Ishikawa (cell line): ENCODE data around the gene GSS.

Experiments used
- CEBPB ChIP-seq: IDR thresholded peaks from 2 replicates; pipeline ENCODE4 v1.6.1; 2012
- CREB1 ChIP-seq: IDR thresholded peaks from 2 replicates; pipeline ENCODE4 v1.6.1; 2012; ENCODE audit warnings: low read depth
- EGR1 ChIP-seq: IDR thresholded peaks from 2 replicates; pipeline ENCODE4 v1.6.1; 2012
- EP300 ChIP-seq: IDR thresholded peaks from 2 replicates; pipeline ENCODE4 v1.6.1; 2012; ENCODE audit warnings: borderline replicate concordance
- FOXM1 ChIP-seq: IDR thresholded peaks from 2 replicates; pipeline ENCODE4 v1.6.1; 2012; ENCODE audit warnings: low read depth, borderline replicate concordance
- NFIC ChIP-seq: IDR thresholded peaks from 2 replicates; pipeline ENCODE4 v1.6.1; 2012
- RAD21 ChIP-seq: IDR thresholded peaks from 2 replicates; pipeline ENCODE4 v1.6.1; 2012; ENCODE audit warnings: low read depth
- TAF1 ChIP-seq: IDR thresholded peaks from 2 replicates; pipeline ENCODE4 v1.6.1; 2012; ENCODE audit warnings: low read depth, mild to moderate bottlenecking
- TCF12 ChIP-seq: IDR thresholded peaks from 2 replicates; pipeline ENCODE4 v1.6.1; 2012; ENCODE audit warnings: low read depth
- TEAD4 ChIP-seq: IDR thresholded peaks from 2 replicates; pipeline ENCODE4 v1.6.1; 2012
- YY1 ChIP-seq: IDR thresholded peaks from 2 replicates; pipeline ENCODE4 v1.6.1; 2012; ENCODE audit warnings: low read depth
- ZBTB7A ChIP-seq: IDR thresholded peaks from 2 replicates; pipeline ENCODE4 v1.6.1; 2012; ENCODE audit warnings: low read depth
- TF ChIP-seq, protein P1 (sequence below): IDR thresholded peaks from 2 replicates; pipeline ENCODE4 v1.6.1; 2012; ENCODE audit warnings: low read depth, mild to moderate bottlenecking
- TF ChIP-seq, protein P2 (sequence below): IDR thresholded peaks from 2 replicates; pipeline ENCODE4 v1.6.1; 2012
- TF ChIP-seq, protein P3 (sequence below): IDR thresholded peaks from 2 replicates; pipeline ENCODE4 v1.6.1; 2012

Gene GSS

DNA sequence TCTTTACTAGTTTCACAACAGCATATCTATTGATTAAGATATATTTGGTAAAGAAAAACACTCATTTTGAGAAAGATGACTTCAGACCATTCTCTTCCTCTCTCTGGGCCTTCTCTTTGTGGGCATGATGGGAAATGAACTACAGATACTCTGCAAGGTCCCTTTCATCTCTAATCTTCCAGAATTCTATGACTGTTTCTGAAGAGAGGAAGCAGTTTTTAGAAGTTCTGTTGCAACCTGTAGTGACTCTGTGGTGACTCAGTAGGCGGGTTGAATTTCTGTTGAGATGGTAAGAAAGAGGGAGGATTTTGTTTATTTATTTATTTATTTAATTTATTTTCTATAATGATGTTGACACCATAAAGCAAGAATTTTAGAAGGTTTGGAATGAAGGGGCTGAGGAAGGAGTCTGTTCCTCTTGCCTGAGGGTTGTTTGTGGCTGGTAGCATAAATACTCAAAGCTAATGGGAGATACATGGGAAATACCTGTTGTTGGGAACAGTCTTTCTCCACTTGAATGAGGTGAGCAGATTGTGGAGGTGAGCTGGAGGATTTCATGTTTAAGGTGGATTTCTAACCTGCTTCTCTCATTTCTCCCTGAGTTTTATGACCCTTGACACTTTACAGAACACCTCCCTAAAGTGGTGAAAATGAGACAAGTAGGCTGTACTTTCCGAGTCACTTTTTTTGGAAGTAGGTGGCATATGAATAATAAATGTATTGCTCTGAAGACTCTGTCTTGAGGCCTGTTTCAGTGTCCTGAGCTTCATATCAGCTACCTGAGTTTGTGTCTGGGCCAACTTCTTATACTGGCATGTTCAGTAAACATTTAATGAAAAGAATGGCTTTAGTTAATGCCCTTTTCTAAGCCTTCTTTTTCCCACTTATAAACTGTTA lies 64.2 kb downstream of the GSS start:
- TF ChIP-seq EP300: no peak
- no peak for TF ChIP-seq RAD21
- TF ChIP-seq, protein P1, sequence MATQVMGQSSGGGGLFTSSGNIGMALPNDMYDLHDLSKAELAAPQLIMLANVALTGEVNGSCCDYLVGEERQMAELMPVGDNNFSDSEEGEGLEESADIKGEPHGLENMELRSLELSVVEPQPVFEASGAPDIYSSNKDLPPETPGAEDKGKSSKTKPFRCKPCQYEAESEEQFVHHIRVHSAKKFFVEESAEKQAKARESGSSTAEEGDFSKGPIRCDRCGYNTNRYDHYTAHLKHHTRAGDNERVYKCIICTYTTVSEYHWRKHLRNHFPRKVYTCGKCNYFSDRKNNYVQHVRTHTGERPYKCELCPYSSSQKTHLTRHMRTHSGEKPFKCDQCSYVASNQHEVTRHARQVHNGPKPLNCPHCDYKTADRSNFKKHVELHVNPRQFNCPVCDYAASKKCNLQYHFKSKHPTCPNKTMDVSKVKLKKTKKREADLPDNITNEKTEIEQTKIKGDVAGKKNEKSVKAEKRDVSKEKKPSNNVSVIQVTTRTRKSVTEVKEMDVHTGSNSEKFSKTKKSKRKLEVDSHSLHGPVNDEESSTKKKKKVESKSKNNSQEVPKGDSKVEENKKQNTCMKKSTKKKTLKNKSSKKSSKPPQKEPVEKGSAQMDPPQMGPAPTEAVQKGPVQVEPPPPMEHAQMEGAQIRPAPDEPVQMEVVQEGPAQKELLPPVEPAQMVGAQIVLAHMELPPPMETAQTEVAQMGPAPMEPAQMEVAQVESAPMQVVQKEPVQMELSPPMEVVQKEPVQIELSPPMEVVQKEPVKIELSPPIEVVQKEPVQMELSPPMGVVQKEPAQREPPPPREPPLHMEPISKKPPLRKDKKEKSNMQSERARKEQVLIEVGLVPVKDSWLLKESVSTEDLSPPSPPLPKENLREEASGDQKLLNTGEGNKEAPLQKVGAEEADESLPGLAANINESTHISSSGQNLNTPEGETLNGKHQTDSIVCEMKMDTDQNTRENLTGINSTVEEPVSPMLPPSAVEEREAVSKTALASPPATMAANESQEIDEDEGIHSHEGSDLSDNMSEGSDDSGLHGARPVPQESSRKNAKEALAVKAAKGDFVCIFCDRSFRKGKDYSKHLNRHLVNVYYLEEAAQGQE: no peak
- no peak for TF ChIP-seq CEBPB
- no peak for TF ChIP-seq TEAD4
- TF ChIP-seq FOXM1: no peak
- TF ChIP-seq, protein P2, sequence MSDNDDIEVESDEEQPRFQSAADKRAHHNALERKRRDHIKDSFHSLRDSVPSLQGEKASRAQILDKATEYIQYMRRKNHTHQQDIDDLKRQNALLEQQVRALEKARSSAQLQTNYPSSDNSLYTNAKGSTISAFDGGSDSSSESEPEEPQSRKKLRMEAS: no peak
- TF ChIP-seq ZBTB7A: no peak
- TF ChIP-seq NFIC: no peak
- TF ChIP-seq TAF1: no peak
- TF ChIP-seq, protein P3, sequence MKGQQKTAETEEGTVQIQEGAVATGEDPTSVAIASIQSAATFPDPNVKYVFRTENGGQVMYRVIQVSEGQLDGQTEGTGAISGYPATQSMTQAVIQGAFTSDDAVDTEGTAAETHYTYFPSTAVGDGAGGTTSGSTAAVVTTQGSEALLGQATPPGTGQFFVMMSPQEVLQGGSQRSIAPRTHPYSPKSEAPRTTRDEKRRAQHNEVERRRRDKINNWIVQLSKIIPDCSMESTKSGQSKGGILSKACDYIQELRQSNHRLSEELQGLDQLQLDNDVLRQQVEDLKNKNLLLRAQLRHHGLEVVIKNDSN: no peak

DNA sequence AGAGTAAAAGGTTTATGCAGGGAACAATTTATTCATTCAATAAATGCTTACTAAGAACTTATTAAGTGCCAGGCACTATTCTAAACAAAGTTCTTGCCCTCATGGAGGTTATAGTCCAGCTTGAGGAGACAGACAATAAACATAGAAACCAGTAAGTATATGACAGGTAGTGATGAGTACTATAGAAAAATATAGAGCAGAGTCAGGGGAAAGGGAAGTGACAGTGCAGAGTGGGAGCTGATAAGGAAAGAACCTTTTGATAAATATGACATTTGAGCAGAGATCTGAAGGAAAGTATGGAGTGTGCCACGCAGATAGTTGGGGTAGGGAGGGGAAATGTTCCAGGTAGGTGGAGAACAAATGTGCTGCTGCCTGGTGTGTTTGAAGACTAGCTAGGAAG lies 67.1 kb downstream of the GSS start:
- TF ChIP-seq NFIC (no peak), CREB1 (no peak)
- TF ChIP-seq, protein P1: no peak

DNA sequence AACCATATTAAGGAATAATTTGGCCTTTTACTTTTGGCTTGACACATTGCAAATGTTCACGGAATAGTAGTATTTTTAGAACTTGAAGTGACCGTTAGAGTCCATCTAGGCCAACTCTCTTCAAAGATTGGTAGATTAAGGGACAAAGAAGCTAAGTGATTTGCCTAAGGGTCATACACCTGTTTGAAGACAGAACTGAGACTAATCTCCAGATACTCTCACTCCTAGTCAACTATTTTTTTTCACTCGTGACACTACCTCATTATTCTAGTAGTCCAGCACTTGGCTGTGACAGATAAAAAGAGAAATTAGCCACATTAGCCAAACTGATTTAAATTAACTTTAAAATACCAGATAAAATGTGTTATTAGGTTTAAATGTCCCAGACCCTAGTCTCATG lies 68.6 kb downstream of the GSS start:
- no peak for TF ChIP-seq TCF12
- no peak for TF ChIP-seq CEBPB
- TF ChIP-seq TEAD4: no peak
- TF ChIP-seq, protein P2: no peak
- TF ChIP-seq EGR1: no peak

DNA sequence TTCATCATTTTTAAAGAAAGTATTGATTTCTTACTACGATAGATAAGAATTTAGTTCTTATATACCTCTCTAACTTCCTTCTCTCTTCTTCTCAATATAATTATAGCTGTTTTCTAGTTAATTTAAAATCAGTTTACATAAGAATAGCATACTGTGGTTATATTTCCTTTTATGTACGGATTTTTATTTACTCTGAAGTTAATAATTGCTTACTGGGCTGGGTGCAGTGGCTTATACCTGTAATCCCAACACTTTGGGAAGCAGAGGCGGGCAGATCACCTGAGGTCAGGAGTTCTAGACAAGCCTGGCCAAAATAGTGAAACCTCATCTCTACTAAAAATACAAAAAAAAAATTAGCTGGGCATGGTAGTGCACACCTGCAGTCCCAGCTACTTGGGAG lies 69.5 kb downstream of the GSS start:
- TF ChIP-seq TAF1 (no peak), CREB1 (no peak), CEBPB (no peak), EGR1 (no peak), ZBTB7A (no peak), TCF12 (no peak), FOXM1 (no peak), YY1 (no peak), TEAD4 (no peak), NFIC (no peak), RAD21 (no peak), EP300 (no peak)
- TF ChIP-seq, protein P1: no peak
- TF ChIP-seq, protein P2: no peak
- TF ChIP-seq, protein P3: no peak

DNA sequence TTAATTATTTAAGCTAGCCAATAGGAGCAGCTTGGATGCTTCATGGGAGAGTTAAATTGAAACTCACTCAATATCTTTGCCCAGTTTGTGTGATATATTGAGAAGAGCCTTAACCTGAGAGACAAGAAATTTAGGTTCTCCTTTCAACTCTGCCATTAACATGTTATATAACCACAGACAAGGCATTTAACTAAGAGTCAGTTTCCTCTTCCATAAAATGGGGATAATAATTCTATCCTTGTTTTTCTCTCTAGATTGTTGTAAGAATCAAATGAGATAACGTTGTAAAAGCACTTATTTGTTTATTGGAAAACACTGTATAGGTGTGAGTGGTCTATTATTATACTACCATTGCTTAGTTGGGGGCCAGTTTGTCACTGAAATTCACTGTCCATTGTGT lies 71.3 kb downstream of the GSS start:
- no peak for TF ChIP-seq YY1
